ENCODE data around the gene ZNF200. TPM values are rescaled to one million over a fixed set of nuclear protein-coding genes. Genes with fewer than 3 reads are reported as not detected.

Gene ZNF200
- total RNA-seq, 6 experiments from 2014 or later: 1.9 to 4.8 (median 3.5) TPM

DNA sequence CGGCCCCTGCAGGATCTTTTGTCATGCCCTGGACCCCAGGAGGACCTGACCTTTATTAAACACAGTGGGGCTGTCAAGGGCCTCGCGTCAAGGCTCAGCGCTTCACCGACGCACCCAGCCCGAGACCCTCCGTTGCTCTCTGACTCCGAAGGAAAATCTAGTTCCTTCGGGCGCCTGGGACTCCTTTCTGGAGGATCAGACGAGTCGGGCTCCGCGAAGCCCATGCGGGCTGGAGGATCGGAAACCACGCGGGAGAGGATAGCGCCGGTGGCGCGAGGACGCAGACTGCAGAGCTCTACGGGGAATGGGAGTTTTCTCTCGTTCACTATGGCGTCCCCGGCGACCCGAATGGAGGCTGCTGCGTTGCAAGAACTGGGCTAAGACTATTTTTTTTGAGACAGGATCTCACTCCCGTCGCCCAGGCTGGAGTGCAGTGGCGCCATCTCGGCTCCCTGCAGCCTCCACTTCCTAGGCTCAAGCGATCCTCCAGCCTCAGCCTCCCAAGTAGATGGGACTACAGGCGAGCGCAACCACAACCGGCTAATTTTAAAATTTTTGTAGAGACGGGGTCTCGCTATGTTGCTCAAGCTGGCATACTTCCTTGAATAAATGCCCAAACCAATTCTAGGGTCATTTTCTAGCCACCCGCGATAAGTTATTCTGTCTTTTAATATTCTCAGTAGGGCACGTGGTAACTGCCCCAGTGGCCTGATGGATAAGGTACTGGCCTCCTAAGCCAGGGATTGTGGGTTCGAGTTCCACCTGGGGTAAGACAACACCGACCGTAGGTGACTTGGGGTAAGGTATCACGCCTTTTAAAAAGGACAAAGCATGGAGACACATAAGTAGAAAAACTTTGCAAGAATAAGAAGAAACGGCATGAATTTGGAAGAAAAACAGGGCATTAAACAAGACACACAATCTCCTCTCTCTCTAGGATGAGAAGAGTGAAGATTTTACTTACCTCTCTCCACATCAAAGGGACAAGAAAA, 41.4 kb downstream of the ZNF200 start:
- no peak for ATAC-seq
- 75% methylated on average over 34 of the region's 49 CpGs for WGBS (ENCODE audit: insufficient coverage, low coverage, low lambda C conversion rate, missing lambda C conversion rate)
- intact Hi-C loops (cut with DNase I): no loop called here
- peaks cover 20 to 34% of the 10 kb centered on the region in 2 donors for H3K27me3 ChIP-seq
- no peak for TF ChIP-seq POLR2A (IDR thresholded peaks at IDR 0.05)
- no peaks in the 10 kb centered on the region for H3K36me3 ChIP-seq
- peaks cover 0 to 5% (median 0%) of the 10 kb centered on the region in 4 donors for H3K4me1 ChIP-seq
- no peak for DNase-seq
- H3K27ac ChIP-seq: no peak overlapping the region
- no peak overlapping the region for H3K4me3 ChIP-seq
- H3K9me3 ChIP-seq: no peaks in the 10 kb centered on the region

DNA sequence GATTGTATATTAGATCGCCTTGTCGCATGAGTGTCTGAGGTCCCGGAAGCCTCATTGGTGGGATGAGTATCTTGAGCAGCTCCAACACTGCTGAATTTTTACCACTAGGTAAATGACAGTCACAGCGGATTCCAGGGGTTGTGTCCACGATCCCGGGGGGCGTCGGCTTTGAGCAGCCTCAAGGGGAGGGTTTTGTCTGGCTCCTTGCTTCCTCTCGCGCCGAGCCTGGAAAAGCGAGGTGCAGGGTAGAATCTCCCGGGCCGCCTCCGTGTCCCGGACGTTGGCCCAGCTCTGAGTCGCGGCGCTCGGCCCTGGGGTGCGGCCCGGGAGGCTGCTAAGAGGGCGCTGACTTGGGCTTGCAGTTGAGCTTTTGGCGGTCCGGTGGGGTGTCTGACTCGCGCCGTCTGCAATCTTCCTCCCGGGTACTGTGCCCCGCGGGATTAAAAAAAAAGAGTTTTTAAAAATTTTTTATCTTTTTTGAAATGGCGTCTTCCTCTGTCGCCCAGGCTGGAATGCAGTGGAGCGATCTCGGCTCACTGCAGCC, 42.4 kb downstream of the ZNF200 start:
- no peak for ATAC-seq
- no peak overlapping the region for H3K27ac ChIP-seq
- TF ChIP-seq, protein P1, sequence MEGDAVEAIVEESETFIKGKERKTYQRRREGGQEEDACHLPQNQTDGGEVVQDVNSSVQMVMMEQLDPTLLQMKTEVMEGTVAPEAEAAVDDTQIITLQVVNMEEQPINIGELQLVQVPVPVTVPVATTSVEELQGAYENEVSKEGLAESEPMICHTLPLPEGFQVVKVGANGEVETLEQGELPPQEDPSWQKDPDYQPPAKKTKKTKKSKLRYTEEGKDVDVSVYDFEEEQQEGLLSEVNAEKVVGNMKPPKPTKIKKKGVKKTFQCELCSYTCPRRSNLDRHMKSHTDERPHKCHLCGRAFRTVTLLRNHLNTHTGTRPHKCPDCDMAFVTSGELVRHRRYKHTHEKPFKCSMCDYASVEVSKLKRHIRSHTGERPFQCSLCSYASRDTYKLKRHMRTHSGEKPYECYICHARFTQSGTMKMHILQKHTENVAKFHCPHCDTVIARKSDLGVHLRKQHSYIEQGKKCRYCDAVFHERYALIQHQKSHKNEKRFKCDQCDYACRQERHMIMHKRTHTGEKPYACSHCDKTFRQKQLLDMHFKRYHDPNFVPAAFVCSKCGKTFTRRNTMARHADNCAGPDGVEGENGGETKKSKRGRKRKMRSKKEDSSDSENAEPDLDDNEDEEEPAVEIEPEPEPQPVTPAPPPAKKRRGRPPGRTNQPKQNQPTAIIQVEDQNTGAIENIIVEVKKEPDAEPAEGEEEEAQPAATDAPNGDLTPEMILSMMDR (IDR thresholded peaks at IDR 0.05): no peak
- no peak for TF ChIP-seq POLR2A (IDR thresholded peaks at IDR 0.05)
- no peaks in the 10 kb centered on the region for H3K9me3 ChIP-seq
- intact Hi-C loops (cut with DNase I): no loop called here
- WGBS (ENCODE audit: insufficient coverage, low coverage, low lambda C conversion rate, missing lambda C conversion rate): 60% methylated on average over 14 of the region's 36 CpGs
- H3K36me3 ChIP-seq: no peaks in the 10 kb centered on the region
- H3K4me3 ChIP-seq: no peak overlapping the region
- no peak for DNase-seq
- peaks cover 20 to 35% of the 10 kb centered on the region in 2 donors for H3K27me3 ChIP-seq
- peaks cover 0 to 5% (median 0%) of the 10 kb centered on the region in 4 donors for H3K4me1 ChIP-seq

DNA sequence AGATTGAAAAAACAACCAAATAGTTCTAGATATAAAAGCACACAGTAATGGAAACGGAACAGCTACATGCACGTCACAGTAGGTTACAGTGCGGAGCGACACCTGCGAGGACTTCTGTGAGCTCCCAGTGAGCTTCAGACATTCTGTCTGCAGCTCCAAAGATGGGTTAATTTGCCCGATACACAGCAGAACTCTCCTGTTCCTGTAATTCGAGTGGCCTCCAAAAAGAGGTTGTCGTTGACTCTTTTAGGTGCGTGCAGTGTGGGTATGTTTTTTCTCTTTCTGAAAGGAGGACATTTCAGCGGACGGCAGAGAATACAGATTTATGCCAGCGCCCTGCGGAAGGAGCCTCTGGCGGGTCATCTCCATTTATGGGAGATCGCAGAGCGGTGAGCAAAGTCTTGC, 44.0 kb downstream of the ZNF200 start:
- TF ChIP-seq, protein P1 (IDR thresholded peaks at IDR 0.05): no peak
- TF ChIP-seq POLR2A (IDR thresholded peaks at IDR 0.05): no peak
- H3K9me3 ChIP-seq: no peaks in the 10 kb centered on the region
- no peak for DNase-seq
- H3K27me3 ChIP-seq: peaks cover 20 to 35% of the 10 kb centered on the region in 2 donors
- H3K36me3 ChIP-seq: no peaks in the 10 kb centered on the region
- 8% methylated on average over 8 of the region's 16 CpGs for WGBS (ENCODE audit: insufficient coverage, low coverage, low lambda C conversion rate, missing lambda C conversion rate)
- peaks cover 0 to 5% (median 0%) of the 10 kb centered on the region in 4 donors for H3K4me1 ChIP-seq
- ATAC-seq: no peak
- H3K27ac ChIP-seq: no peak overlapping the region
- intact Hi-C loops (cut with DNase I): no loop called here
- H3K4me3 ChIP-seq: no peak overlapping the region

DNA sequence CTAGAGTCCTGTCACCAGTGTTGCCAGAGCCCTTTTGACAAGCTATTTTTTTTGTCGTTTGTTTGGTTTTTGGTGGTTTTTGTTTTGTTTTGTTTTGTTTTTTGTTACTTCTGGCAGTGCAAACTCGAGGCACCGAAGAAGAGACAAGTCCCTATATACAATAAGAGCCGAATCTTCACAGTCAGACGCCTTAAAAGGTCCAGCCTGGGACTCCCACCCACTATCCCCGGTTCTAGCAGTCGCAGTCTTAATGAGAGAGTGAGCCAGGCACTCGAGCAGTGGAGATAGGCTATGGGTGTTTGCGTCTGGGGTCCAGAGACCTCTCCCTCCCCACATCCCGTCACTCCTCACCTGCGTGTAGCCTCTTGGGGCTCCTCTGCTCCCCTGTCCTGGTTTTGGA, 45.1 kb downstream of the ZNF200 start:
- TF ChIP-seq, protein P1 (IDR thresholded peaks at IDR 0.05): no peak
- TF ChIP-seq POLR2A (IDR thresholded peaks at IDR 0.05): no peak
- ATAC-seq: no peak
- Histone ChIP-seq H3K4me1 (peaks cover 0 to 5% (median 0%) of the 10 kb centered on the region in 4 donors), H3K4me3 (no peak overlapping the region), H3K9me3 (no peaks in the 10 kb centered on the region), H3K27ac (no peak overlapping the region), H3K36me3 (no peaks in the 10 kb centered on the region), H3K27me3 (peaks cover 20 to 35% of the 10 kb centered on the region in 2 donors)
- no peak for DNase-seq
- intact Hi-C loops (cut with DNase I): no loop called here
- WGBS (ENCODE audit: insufficient coverage, low coverage, low lambda C conversion rate, missing lambda C conversion rate): 13% methylated on average over 9 of the region's 11 CpGs

All from right lobe of liver (tissue), 6 donors.